GM12864 (cell line): ENCODE data around the gene CACNA1C.

Experiments
- DNase-seq: peaks from one replicate; pipeline ENCODE4 v3.0.0-alpha.2; 2011; ENCODE audit warnings: low read depth
- H3K4me3 ChIP-seq: 2 replicates; pipeline ENCODE4 v1.5.1; 2011; ENCODE audit warnings: mild to moderate bottlenecking, low read depth, low read length, control low read depth
- CTCF ChIP-seq: IDR thresholded peaks from 2 replicates; pipeline ENCODE4 v1.5.1; 2011; ENCODE audit warnings: low read depth, mild to moderate bottlenecking, moderate library complexity, low read length, control low read depth, inconsistent platforms; ENCODE audit errors: missing control alignments

The CACNA1C gene

GRCh38 chr12:2566161-2566560, 513.4 kb downstream of the CACNA1C start:
- no peak overlapping the region for H3K4me3 ChIP-seq
- no peak for TF ChIP-seq CTCF
- no peak for DNase-seq

- TF ChIP-seq CTCF = no peak
- no peak for DNase-seq
- no peak overlapping the region for H3K4me3 ChIP-seq
Measured at GRCh38 chr12:2567711-2568110, 514.9 kb downstream of the CACNA1C start.

GRCh38 chr12:2570562-2570961, 517.8 kb downstream of the CACNA1C start:
- no peak for DNase-seq
- no peak overlapping the region for H3K4me3 ChIP-seq
- TF ChIP-seq CTCF = no peak

GRCh38 chr12:2574355-2574935, 521.7 kb downstream of the CACNA1C start:
- no peak for DNase-seq
- H3K4me3 ChIP-seq = no peak overlapping the region
- no peak for TF ChIP-seq CTCF

- DNase-seq = no peak
- H3K4me3 ChIP-seq = no peak overlapping the region
- TF ChIP-seq CTCF = no peak
Measured at GRCh38 chr12:2575245-2575644, 522.5 kb downstream of the CACNA1C start.

- TF ChIP-seq CTCF = no peak
- H3K4me3 ChIP-seq = no peak overlapping the region
- DNase-seq = no peak
Measured at GRCh38 chr12:2578211-2578610, 525.4 kb downstream of the CACNA1C start.

GRCh38 chr12:2578772-2579171, 526.0 kb downstream of the CACNA1C start:
- TF ChIP-seq CTCF = no peak
- H3K4me3 ChIP-seq = no peak overlapping the region
- DNase-seq = no peak
